ENCODE data around the gene ADGRL2.

GRCh38 chr1:81989524-81989923 lies 188.8 kb downstream of the ADGRL2 start:
- TF ChIP-seq POLR2AphosphoS5 (IDR thresholded peaks at IDR 0.05; ENCODE audit: low read depth, low read length) (no peak), POU2F2 (IDR thresholded peaks at IDR 0.05; ENCODE audit: low read depth, low read length) (no peak), TAF1 (IDR thresholded peaks at IDR 0.05; ENCODE audit: low read depth, low read length) (no peak)
